Stimulated activated CD8-positive, alpha-beta memory T cell treated with anti-CD3 and anti-CD28 coated beads, Interleukin-7, amount 100 ng/mL, for 1 hour (primary cell): Measurements from ENCODE around the gene ZC3HAV1.

ENCODE experiments used
- DNase-seq, 2 donors: peaks; one replicate each; pipeline ENCODE4 v3.0.0-alpha.2; 2020; ENCODE audit warnings: low read depth in 2 of 2

The ZC3HAV1 gene

GRCh38 chr7:139023076-139023475 is 86.4 kb downstream of the ZC3HAV1 start:
- DNase-seq: no peak

- no peak for DNase-seq
Measured at GRCh38 chr7:139022286-139022685, 87.2 kb downstream of the ZC3HAV1 start.

- DNase-seq: no peak
Measured at GRCh38 chr7:139018910-139019309, 90.6 kb downstream of the ZC3HAV1 start.

GRCh38 chr7:139016931-139017511 is 92.5 kb downstream of the ZC3HAV1 start:
- DNase-seq: peak; percentile 28 to 38

GRCh38 chr7:139011373-139011772 is 98.1 kb downstream of the ZC3HAV1 start:
- no peak for DNase-seq

GRCh38 chr7:139004321-139005090 is 105.0 kb downstream of the ZC3HAV1 start:
- DNase-seq: no peak

GRCh38 chr7:138999414-138999813 is 110.1 kb downstream of the ZC3HAV1 start:
- DNase-seq: no peak
